ENCODE results near the gene IQSEC2.

DNA sequence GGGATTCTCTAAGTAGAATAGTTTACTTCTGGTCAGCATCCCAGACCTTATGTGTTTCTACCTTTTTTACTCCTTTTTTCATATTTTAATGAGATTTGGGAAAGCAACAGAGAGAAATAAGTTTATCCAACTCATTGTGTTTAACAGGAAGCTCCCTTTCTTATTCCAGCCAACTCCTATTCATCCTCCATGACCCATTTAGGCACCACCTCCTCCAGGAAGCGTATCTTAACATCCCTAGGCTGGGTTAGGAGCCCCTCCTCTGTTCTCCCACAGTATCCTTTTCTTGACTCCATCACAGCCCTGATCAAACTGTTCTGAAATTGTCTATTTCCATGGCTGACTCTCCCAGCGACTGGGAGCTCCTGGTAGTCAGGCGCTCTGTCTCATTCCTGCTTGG is 18.8 kb upstream of the IQSEC2 start:
- no peak for TF ChIP-seq POLR2A (IDR thresholded peaks at IDR 0.05)
- TF ChIP-seq, protein P1, sequence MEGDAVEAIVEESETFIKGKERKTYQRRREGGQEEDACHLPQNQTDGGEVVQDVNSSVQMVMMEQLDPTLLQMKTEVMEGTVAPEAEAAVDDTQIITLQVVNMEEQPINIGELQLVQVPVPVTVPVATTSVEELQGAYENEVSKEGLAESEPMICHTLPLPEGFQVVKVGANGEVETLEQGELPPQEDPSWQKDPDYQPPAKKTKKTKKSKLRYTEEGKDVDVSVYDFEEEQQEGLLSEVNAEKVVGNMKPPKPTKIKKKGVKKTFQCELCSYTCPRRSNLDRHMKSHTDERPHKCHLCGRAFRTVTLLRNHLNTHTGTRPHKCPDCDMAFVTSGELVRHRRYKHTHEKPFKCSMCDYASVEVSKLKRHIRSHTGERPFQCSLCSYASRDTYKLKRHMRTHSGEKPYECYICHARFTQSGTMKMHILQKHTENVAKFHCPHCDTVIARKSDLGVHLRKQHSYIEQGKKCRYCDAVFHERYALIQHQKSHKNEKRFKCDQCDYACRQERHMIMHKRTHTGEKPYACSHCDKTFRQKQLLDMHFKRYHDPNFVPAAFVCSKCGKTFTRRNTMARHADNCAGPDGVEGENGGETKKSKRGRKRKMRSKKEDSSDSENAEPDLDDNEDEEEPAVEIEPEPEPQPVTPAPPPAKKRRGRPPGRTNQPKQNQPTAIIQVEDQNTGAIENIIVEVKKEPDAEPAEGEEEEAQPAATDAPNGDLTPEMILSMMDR (IDR thresholded peaks at IDR 0.05): no peak
